Liver (tissue), 9 donors: ENCODE measurements around the gene CHTF8. TPM values are rescaled to one million over a fixed set of nuclear protein-coding genes. Genes with fewer than 3 reads are reported as not detected.

Experiments used
- DNase-seq: peaks from one replicate; pipeline ENCODE4 v3.0.0-alpha.2; 2017; ENCODE audit warnings: low spot score
- H3K27ac ChIP-seq, 2 donors: one replicate each; pipeline ENCODE4 v1.7.0; 2013; ENCODE audit warnings: inconsistent platforms in 2 of 2, low read length in 2 of 2, control low read depth in 1 of 2, low read depth in 1 of 2, mild to moderate bottlenecking in 1 of 2
- H3K27me3 ChIP-seq, 4 donors: one replicate each; pipeline versions ENCODE4 v1.6.1 to v1.7.0; 2013; ENCODE audit warnings: low read length in 3 of 4, inconsistent platforms in 1 of 4, mild to moderate bottlenecking in 1 of 4, moderate library complexity in 1 of 4; ENCODE audit not compliant: control insufficient read depth in 4 of 4, insufficient read depth in 4 of 4
- H3K36me3 ChIP-seq, 4 donors: one replicate each; pipeline versions ENCODE4 v1.6.1 to v1.7.0; 2013; ENCODE audit warnings: low read length in 3 of 4, mild to moderate bottlenecking in 3 of 4, low read depth in 1 of 4, moderate library complexity in 1 of 4; ENCODE audit not compliant: control insufficient read depth in 4 of 4, insufficient read depth in 3 of 4
- H3K4me1 ChIP-seq, 4 donors: one replicate each; pipeline versions ENCODE4 v1.6.1 to v1.7.0; 2013; ENCODE audit warnings: low read length in 3 of 4, mild to moderate bottlenecking in 3 of 4, moderate library complexity in 1 of 4; ENCODE audit not compliant: control insufficient read depth in 4 of 4, insufficient read depth in 4 of 4
- H3K4me3 ChIP-seq, 3 donors: one replicate each; pipeline versions ENCODE4 v1.6.1 to v1.7.0; 2013; ENCODE audit warnings: low read length in 3 of 3, control low read depth in 1 of 3, low read depth in 1 of 3, mild to moderate bottlenecking in 1 of 3
- H3K9ac ChIP-seq, 2 donors: one replicate each; pipeline ENCODE4 v1.7.0; 2013; ENCODE audit warnings: low read length in 2 of 2, mild to moderate bottlenecking in 2 of 2, moderate library complexity in 2 of 2, control low read depth in 1 of 2, low read depth in 1 of 2
- H3K9me3 ChIP-seq, 4 donors: one replicate each; pipeline versions ENCODE4 v1.6.1 to v1.7.0; 2013; ENCODE audit warnings: low read length in 3 of 4; ENCODE audit not compliant: control insufficient read depth in 4 of 4
- CTCF ChIP-seq: fragments of 150-350 bp; IDR thresholded peaks from 2 replicates; pipeline ENCODE4 v1.5.1; 2017; ENCODE audit warnings: improper control_type of control experiment, low read depth, low read length; ENCODE audit not compliant: missing input control
- EGR1 ChIP-seq, 2 donors: IDR thresholded peaks; 2 replicates each; pipeline ENCODE4 v1.6.1; 2016 to 2018; ENCODE audit warnings: antibody characterized with exemption in 2 of 2, low read depth in 2 of 2
- FOXA1 ChIP-seq: IDR thresholded peaks from 2 replicates; pipeline ENCODE4 v1.6.1; 2016; ENCODE audit warnings: antibody characterized with exemption
- FOXA2 ChIP-seq: IDR thresholded peaks from 2 replicates; pipeline ENCODE4 v1.6.1; 2016; ENCODE audit warnings: antibody characterized with exemption
- GABPA ChIP-seq, 2 donors: IDR thresholded peaks in 1 of 2; conservative IDR thresholded peaks in 1 of 2; 2 replicates each; pipeline ENCODE4 v1.6.1; 2016; ENCODE audit warnings: antibody characterized with exemption in 2 of 2, mild to moderate bottlenecking in 1 of 2, moderate library complexity in 1 of 2
- HNF4A ChIP-seq, 2 donors: conservative IDR thresholded peaks; 2 replicates each; pipeline ENCODE4 v1.6.1; 2016; ENCODE audit warnings: antibody characterized with exemption in 2 of 2, mild to moderate bottlenecking in 2 of 2
- HNF4G ChIP-seq: IDR thresholded peaks from 2 replicates; pipeline ENCODE4 v1.6.1; 2016; ENCODE audit warnings: antibody characterized with exemption
- JUND ChIP-seq, 2 donors: IDR thresholded peaks; 2 replicates each; pipeline ENCODE4 v1.6.1; 2016; ENCODE audit warnings: antibody characterized with exemption in 2 of 2
- MAX ChIP-seq: IDR thresholded peaks from 2 replicates; pipeline ENCODE4 v1.6.1; 2016; ENCODE audit warnings: antibody characterized with exemption
- RXRA ChIP-seq, 2 donors: IDR thresholded peaks; 2 replicates each; pipeline ENCODE4 v1.6.1; 2017 to 2018; ENCODE audit warnings: antibody characterized with exemption in 2 of 2, mild to moderate bottlenecking in 1 of 2
- SP1 ChIP-seq: IDR thresholded peaks from 2 replicates; pipeline ENCODE4 v1.6.1; 2018; ENCODE audit warnings: antibody characterized with exemption, mild to moderate bottlenecking
- TAF1 ChIP-seq: conservative IDR thresholded peaks from 2 replicates; pipeline ENCODE4 v1.6.1; 2016; ENCODE audit warnings: antibody characterized with exemption, mild to moderate bottlenecking
- YY1 ChIP-seq: IDR thresholded peaks from 2 replicates; pipeline ENCODE4 v1.6.1; 2016; ENCODE audit warnings: antibody characterized with exemption, mild to moderate bottlenecking
- WGBS: extraction: QIAGEN DNeasy Blood & Tissue Kit; methylation state at CpG from one replicate; pipeline ENCODE4 v1.1.7; 2013; 5-methylcytosine and 5-hydroxymethylcytosine counted together
- polyA plus RNA-seq, 2 donors: library from polyadenylated mRNA; stranded (reverse) in 1 of 2; unstranded in 1 of 2; fragments of 200-250 nt in 1 of 2; fragments of >200 nt in 1 of 2; fragmentation: Nextera tagmentation in 1 of 2; extraction: Ambion mirVana in 1 of 2; gene quantifications; one replicate each; pipeline versions ENCODE4 v1.2.1 to v1.2.3, GENCODE V29; 2013 to 2015
- total RNA-seq, 2 donors: library from RNA; depleted of rRNA; stranded (reverse); fragments of >200 nt; gene quantifications; one replicate each; pipeline ENCODE4 v1.2.3, GENCODE V29; 2014
- TF ChIP-seq, protein P1 (sequence below): IDR thresholded peaks from 2 replicates; pipeline ENCODE4 v1.6.1; 2016; ENCODE audit warnings: antibody characterized with exemption
- TF ChIP-seq, protein P2 (sequence below): IDR thresholded peaks from 2 replicates; pipeline ENCODE4 v1.6.1; 2016; ENCODE audit warnings: antibody characterized with exemption, mild to moderate bottlenecking
- TF ChIP-seq, protein P3 (sequence below): IDR thresholded peaks from 2 replicates; pipeline ENCODE4 v1.6.1; 2016; ENCODE audit warnings: antibody characterized with exemption
- donor health status: healthy.
- donor health status: healthy.
- donor health status: healthy.
- donor health status: healthy.
- donor health status: healthy.

Gene CHTF8
- total and polyA plus RNA-seq, 4 donors, result 15.2 to 56.9 (median 51.6) TPM

DNA sequence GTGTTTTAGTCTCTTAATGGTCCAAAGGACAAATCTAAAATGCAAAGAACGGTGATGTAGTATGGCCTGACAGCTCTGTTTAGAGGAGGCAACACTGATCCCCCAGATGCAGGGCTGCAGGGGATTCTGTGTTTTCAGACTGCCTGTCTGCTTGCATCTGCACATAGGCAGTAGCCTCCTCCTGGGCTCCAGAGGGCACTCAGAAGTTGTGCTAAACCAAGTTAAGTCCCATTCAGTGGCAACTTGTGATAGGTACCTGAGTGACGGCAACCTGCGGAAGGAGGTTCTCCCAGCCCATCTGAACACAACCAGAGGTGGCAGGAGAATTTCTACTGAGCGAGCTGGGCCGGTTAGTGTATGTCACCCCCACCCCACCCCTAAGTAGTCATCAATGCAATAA is 17.0 kb downstream of the CHTF8 start:
- no peak overlapping the region for H3K4me3 ChIP-seq
- 94% methylated on average over 5 of the region's 5 CpGs for WGBS
- H3K4me1 ChIP-seq, result peaks cover 11 to 36% (median 17%) of the 10 kb centered on the region in 4 donors
- H3K36me3 ChIP-seq, result peaks cover 2 to 22% (median 4%) of the 10 kb centered on the region in 4 donors
- no peak overlapping the region for H3K9ac ChIP-seq
- no peak overlapping the region for H3K27ac ChIP-seq
- no peaks in the 10 kb centered on the region for H3K27me3 ChIP-seq
- DNase-seq, result no peak
- TF ChIP-seq YY1, result no peak
- TF ChIP-seq MAX, result no peak
- no peak for TF ChIP-seq RXRA (IDR thresholded peaks at IDR 0.05)
- TF ChIP-seq, protein P1, sequence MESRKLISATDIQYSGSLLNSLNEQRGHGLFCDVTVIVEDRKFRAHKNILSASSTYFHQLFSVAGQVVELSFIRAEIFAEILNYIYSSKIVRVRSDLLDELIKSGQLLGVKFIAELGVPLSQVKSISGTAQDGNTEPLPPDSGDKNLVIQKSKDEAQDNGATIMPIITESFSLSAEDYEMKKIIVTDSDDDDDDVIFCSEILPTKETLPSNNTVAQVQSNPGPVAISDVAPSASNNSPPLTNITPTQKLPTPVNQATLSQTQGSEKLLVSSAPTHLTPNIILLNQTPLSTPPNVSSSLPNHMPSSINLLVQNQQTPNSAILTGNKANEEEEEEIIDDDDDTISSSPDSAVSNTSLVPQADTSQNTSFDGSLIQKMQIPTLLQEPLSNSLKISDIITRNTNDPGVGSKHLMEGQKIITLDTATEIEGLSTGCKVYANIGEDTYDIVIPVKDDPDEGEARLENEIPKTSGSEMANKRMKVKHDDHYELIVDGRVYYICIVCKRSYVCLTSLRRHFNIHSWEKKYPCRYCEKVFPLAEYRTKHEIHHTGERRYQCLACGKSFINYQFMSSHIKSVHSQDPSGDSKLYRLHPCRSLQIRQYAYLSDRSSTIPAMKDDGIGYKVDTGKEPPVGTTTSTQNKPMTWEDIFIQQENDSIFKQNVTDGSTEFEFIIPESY, result no peak
- no peak for TF ChIP-seq JUND (IDR thresholded peaks at IDR 0.05)
- TF ChIP-seq, protein P2, sequence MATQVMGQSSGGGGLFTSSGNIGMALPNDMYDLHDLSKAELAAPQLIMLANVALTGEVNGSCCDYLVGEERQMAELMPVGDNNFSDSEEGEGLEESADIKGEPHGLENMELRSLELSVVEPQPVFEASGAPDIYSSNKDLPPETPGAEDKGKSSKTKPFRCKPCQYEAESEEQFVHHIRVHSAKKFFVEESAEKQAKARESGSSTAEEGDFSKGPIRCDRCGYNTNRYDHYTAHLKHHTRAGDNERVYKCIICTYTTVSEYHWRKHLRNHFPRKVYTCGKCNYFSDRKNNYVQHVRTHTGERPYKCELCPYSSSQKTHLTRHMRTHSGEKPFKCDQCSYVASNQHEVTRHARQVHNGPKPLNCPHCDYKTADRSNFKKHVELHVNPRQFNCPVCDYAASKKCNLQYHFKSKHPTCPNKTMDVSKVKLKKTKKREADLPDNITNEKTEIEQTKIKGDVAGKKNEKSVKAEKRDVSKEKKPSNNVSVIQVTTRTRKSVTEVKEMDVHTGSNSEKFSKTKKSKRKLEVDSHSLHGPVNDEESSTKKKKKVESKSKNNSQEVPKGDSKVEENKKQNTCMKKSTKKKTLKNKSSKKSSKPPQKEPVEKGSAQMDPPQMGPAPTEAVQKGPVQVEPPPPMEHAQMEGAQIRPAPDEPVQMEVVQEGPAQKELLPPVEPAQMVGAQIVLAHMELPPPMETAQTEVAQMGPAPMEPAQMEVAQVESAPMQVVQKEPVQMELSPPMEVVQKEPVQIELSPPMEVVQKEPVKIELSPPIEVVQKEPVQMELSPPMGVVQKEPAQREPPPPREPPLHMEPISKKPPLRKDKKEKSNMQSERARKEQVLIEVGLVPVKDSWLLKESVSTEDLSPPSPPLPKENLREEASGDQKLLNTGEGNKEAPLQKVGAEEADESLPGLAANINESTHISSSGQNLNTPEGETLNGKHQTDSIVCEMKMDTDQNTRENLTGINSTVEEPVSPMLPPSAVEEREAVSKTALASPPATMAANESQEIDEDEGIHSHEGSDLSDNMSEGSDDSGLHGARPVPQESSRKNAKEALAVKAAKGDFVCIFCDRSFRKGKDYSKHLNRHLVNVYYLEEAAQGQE, result no peak
- TF ChIP-seq SP1, result no peak
- no peak for TF ChIP-seq CTCF
- TF ChIP-seq HNF4G, result no peak
- H3K9me3 ChIP-seq, result no peaks in the 10 kb centered on the region

- Histone ChIP-seq H3K36me3 (peaks cover 0 to 22% (median 3%) of the 10 kb centered on the region in 4 donors), H3K27me3 (no peaks in the 10 kb centered on the region), H3K4me3 (no peak overlapping the region), H3K9ac (no peak overlapping the region), H3K27ac (no peak overlapping the region), H3K4me1 (peaks cover 11 to 35% (median 17%) of the 10 kb centered on the region in 4 donors), H3K9me3 (no peaks in the 10 kb centered on the region)
- 99% methylated on average over 6 of the region's 6 CpGs for WGBS
- DNase-seq, result no peak
- no peak for TF ChIP-seq RXRA (IDR thresholded peaks at IDR 0.05)
- TF ChIP-seq MAX, result no peak
- TF ChIP-seq, protein P1, result no peak
- TF ChIP-seq TAF1, result no peak
- TF ChIP-seq JUND (IDR thresholded peaks at IDR 0.05), result no peak
- TF ChIP-seq YY1, result no peak
- no peak for TF ChIP-seq FOXA2
- TF ChIP-seq CTCF, result no peak
- no peak for TF ChIP-seq HNF4A (conservative IDR thresholded peaks at IDR 0.05)
- no peak for TF ChIP-seq FOXA1
- TF ChIP-seq, protein P3, sequence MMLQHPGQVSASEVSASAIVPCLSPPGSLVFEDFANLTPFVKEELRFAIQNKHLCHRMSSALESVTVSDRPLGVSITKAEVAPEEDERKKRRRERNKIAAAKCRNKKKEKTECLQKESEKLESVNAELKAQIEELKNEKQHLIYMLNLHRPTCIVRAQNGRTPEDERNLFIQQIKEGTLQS, result no peak
- no peak for TF ChIP-seq EGR1 (IDR thresholded peaks at IDR 0.05; ENCODE audit: low read depth in 2 of 2)
- TF ChIP-seq SP1, result no peak
- no peak for TF ChIP-seq GABPA (IDR thresholded peaks at IDR 0.05 in 1 of 2, conservative IDR thresholded peaks at IDR 0.05 in 1 of 2)
- TF ChIP-seq HNF4G, result no peak
These were observed 17.4 kb downstream of the CHTF8 start for GRCh38 chr16:69114976-69115355.
